ENCODE results near the gene LCA5. TPM values are rescaled to one million over a fixed set of nuclear protein-coding genes. Genes with fewer than 3 reads are reported as not detected.

Gene LCA5
- total RNA-seq, 1 experiment from 2014 or later: 2.3 TPM

DNA sequence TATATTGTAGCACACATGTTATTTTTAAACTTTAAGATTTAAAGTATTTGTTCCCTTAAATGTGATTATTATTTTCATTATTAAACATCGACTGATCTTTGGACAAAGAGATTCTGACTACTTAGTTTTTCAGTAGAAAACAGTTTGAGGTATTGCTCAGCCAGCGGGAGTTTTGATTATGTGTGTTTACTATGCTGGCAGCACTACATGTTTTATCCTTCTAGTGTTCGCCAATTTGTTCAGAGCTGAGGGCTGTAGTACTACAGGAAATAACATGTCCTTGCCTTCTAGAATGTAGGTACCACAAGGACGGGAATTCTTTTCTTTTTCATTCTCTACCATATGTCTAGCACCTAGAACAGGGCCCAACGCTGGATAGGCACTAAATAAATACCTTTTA lies 11.1 kb upstream of the LCA5 start:
- no peak for DNase-seq
- peaks cover 5 to 12% (median 7%) of the 10 kb centered on the region in 3 experiments; a peak in 5 of 7 replicates for H3K36me3 Mint-ChIP-seq (ENCODE audit: insufficient read depth in 1 of 3, low read depth in 3 of 3)
- no peak overlapping the region for H3K18ac ChIP-seq (ENCODE audit: insufficient read length, low read depth, low read length)
- H3K23ac ChIP-seq (ENCODE audit: insufficient read length, low read depth, low read length): no peak overlapping the region
- no peaks in the 10 kb centered on the region for H3K79me1 ChIP-seq (ENCODE audit: insufficient read depth, low read depth, low read length, poor library complexity, severe bottlenecking)
- H4K8ac ChIP-seq (replicated peaks; ENCODE audit: insufficient read length, low read depth, low read length): no peak overlapping the region
- no peak overlapping the region for H3K27ac Mint-ChIP-seq
- no peak overlapping the region for H2BK12ac ChIP-seq (ENCODE audit: insufficient read length, low read depth, low read length)
- no peaks in the 10 kb centered on the region for H3K23me2 ChIP-seq (ENCODE audit: insufficient read length, low read depth, low read length, poor library complexity, severe bottlenecking)
- H3K4me1 ChIP-seq (ENCODE audit: insufficient read depth, low read length): peaks cover 3% of the 10 kb centered on the region; the same call in 1 of the 2 replicates
- H3K4me2 ChIP-seq (ENCODE audit: insufficient read depth, insufficient read length, low read length): no peak overlapping the region
- no peak overlapping the region for H4K91ac ChIP-seq (ENCODE audit: insufficient read length, low read depth, low read length)
- no peak overlapping the region for H3K14ac ChIP-seq (ENCODE audit: insufficient read depth, low read length)
- no peaks in the 10 kb centered on the region for H3K79me2 ChIP-seq (ENCODE audit: insufficient read depth, low read length)
- WGBS (ENCODE audit: extremely low coverage, insufficient read length, low lambda C conversion rate): no CpG with 5 or more reads among the region's 5 CpGs
- peaks cover 29 to 32% of the 10 kb centered on the region in 2 experiments for H3K4me1 Mint-ChIP-seq
- TF ChIP-seq, protein P1, sequence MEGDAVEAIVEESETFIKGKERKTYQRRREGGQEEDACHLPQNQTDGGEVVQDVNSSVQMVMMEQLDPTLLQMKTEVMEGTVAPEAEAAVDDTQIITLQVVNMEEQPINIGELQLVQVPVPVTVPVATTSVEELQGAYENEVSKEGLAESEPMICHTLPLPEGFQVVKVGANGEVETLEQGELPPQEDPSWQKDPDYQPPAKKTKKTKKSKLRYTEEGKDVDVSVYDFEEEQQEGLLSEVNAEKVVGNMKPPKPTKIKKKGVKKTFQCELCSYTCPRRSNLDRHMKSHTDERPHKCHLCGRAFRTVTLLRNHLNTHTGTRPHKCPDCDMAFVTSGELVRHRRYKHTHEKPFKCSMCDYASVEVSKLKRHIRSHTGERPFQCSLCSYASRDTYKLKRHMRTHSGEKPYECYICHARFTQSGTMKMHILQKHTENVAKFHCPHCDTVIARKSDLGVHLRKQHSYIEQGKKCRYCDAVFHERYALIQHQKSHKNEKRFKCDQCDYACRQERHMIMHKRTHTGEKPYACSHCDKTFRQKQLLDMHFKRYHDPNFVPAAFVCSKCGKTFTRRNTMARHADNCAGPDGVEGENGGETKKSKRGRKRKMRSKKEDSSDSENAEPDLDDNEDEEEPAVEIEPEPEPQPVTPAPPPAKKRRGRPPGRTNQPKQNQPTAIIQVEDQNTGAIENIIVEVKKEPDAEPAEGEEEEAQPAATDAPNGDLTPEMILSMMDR (conservative IDR thresholded peaks at IDR 0.05): no peak
- H4K5ac ChIP-seq (ENCODE audit: insufficient read length, low read depth, low read length): no peak overlapping the region
- H2BK15ac ChIP-seq (ENCODE audit: low read depth, low read length): no peak overlapping the region
- no peak overlapping the region for H3K9ac ChIP-seq (ENCODE audit: extremely low read depth, insufficient read length, low read length)
- no peak overlapping the region for H3K27ac ChIP-seq (ENCODE audit: insufficient read length, low read depth, low read length)
- H2AFZ ChIP-seq (ENCODE audit: low read length): no peak overlapping the region
- H3K27me3 ChIP-seq (ENCODE audit: insufficient read depth, low read length): no peaks in the 10 kb centered on the region
- H4K20me1 ChIP-seq (ENCODE audit: control insufficient read depth, insufficient read depth, insufficient read length): no peaks in the 10 kb centered on the region
- no peak overlapping the region for H2BK20ac ChIP-seq (ENCODE audit: low read depth, low read length, poor library complexity, severe bottlenecking)
- H3K56ac ChIP-seq (ENCODE audit: insufficient read length, low read depth, low read length): no peak overlapping the region
- no peaks in the 10 kb centered on the region for H3K9me3 ChIP-seq (ENCODE audit: control insufficient read depth, low read depth, low read length)
- H3K4me3 Mint-ChIP-seq: no peak overlapping the region
- no peak overlapping the region for H3T11ph ChIP-seq (ENCODE audit: low read length)
- no peaks in the 10 kb centered on the region for H3K27me3 Mint-ChIP-seq (ENCODE audit: low read depth)
- H3K4ac ChIP-seq (ENCODE audit: low read depth, low read length): no peak overlapping the region
- H2BK120ac ChIP-seq (ENCODE audit: low read depth, low read length, poor library complexity, severe bottlenecking): no peak overlapping the region
- H2BK5ac ChIP-seq (ENCODE audit: insufficient read length, low read length): no peak overlapping the region
- no peak overlapping the region for H2AK5ac ChIP-seq (ENCODE audit: insufficient read length, low read length)
- H3K9me3 Mint-ChIP-seq: no peaks in the 10 kb centered on the region
